Esophagus muscularis mucosa (tissue), 4 donors: ENCODE results near the gene EXOSC5. TPM values are rescaled to one million over a fixed set of nuclear protein-coding genes. Genes with fewer than 3 reads are reported as not detected.

Experiments used
- DNase-seq: peaks from one replicate; pipeline ENCODE4 v3.0.0-alpha.2; 2017; ENCODE audit errors: extremely low spot score
- H3K27ac ChIP-seq, 4 donors: fragments of 200-600 bp; sonication (generic); replicated peaks in 1 of 4; 1 replicate in 3 of 4; 2 replicates in 1 of 4; pipeline ENCODE4 v1.5.1; 2016 to 2019; ENCODE audit warnings: mild to moderate bottlenecking in 1 of 4
- H3K27me3 ChIP-seq, 4 donors: fragments of 200-600 bp; sonication (generic); one replicate each; pipeline versions ENCODE4 v1.5.1 to v1.6.0; 2016 to 2019
- H3K36me3 ChIP-seq, 4 donors: fragments of 200-600 bp; sonication (generic); one replicate each; pipeline ENCODE4 v1.5.1; 2016 to 2019
- H3K4me1 ChIP-seq, 4 donors: fragments of 200-600 bp; sonication (generic); one replicate each; pipeline ENCODE4 v1.5.1; 2016 to 2019
- H3K4me3 ChIP-seq, 4 donors: fragments of 200-600 bp; sonication (generic); 1 replicate in 2 of 4; 2 replicates in 2 of 4; pipeline ENCODE4 v1.5.1; 2016 to 2019; ENCODE audit warnings: mild to moderate bottlenecking in 4 of 4, moderate library complexity in 1 of 4
- H3K9me3 ChIP-seq, 4 donors: fragments of 200-600 bp; sonication (generic); 1 replicate in 3 of 4; 2 replicates in 1 of 4; pipeline ENCODE4 v1.5.1; 2016 to 2019
- CTCF ChIP-seq, 3 experiments: fragments of 200-600 bp in 2 of 3; fragments of 450-650 bp in 1 of 3; sonication (generic) in 2 of 3; IDR thresholded peaks; one replicate each; pipeline ENCODE4 v1.5.1; 2017 to 2019; ENCODE audit warnings: antibody characterized with exemption in 3 of 3, mild to moderate bottlenecking in 2 of 3, moderate library complexity in 1 of 3
- EP300 ChIP-seq: sonication (generic); formaldehyde crosslinking; IDR thresholded peaks from one replicate; pipeline ENCODE4 v1.6.1; 2017; ENCODE audit warnings: antibody characterized with exemption
- POLR2A ChIP-seq: fragments of 450-650 bp; IDR thresholded peaks from one replicate; pipeline ENCODE4 v1.6.1; 2017; ENCODE audit warnings: antibody characterized with exemption, moderate library complexity, mild to moderate bottlenecking, low read depth
- POLR2AphosphoS5 ChIP-seq, 2 donors: sonication (generic); formaldehyde crosslinking; IDR thresholded peaks; one replicate each; pipeline ENCODE4 v1.6.1; 2017; ENCODE audit warnings: antibody characterized with exemption in 2 of 2
- WGBS: methylation state at CpG from one replicate; pipeline ENCODE4 v1.1.5; 2018; 5-methylcytosine and 5-hydroxymethylcytosine counted together
- intact Hi-C: fragments of 100-400 bp; cut with DNase I; formaldehyde crosslinking; loops from one replicate; pipeline ENCODE4 v1.15.1; 2023
- total RNA-seq, 4 donors: library from RNA; depleted of rRNA; stranded (reverse); fragments of >200 nt; gene quantifications; one replicate each; pipeline versions ENCODE4 v1.1.0 to v1.2.1, GENCODE V29; 2016

The EXOSC5 gene
- total RNA-seq, 4 donors from 2014 or later, result 11.2 to 15.2 (median 13.2) TPM

GRCh38 chr19:41422955-41423354 is 25.8 kb upstream of the EXOSC5 start:
- intact Hi-C loops, result no loop called here
- no peak for DNase-seq
- no peak for TF ChIP-seq EP300
- no peak for TF ChIP-seq CTCF (IDR thresholded peaks at IDR 0.05)
- TF ChIP-seq POLR2AphosphoS5 (IDR thresholded peaks at IDR 0.05), result no peak
- TF ChIP-seq POLR2A, result no peak
- Histone ChIP-seq H3K27ac (no peak overlapping the region), H3K4me1 (peaks cover 32 to 44% (median 33%) of the 10 kb centered on the region in 4 donors), H3K36me3 (peaks cover 47 to 84% (median 80%) of the 10 kb centered on the region in 4 donors), H3K27me3 (no peaks in the 10 kb centered on the region), H3K9me3 (no peaks in the 10 kb centered on the region), H3K4me3 (no peak overlapping the region)
- 93% methylated on average over 12 of the region's 12 CpGs for WGBS

DNA sequence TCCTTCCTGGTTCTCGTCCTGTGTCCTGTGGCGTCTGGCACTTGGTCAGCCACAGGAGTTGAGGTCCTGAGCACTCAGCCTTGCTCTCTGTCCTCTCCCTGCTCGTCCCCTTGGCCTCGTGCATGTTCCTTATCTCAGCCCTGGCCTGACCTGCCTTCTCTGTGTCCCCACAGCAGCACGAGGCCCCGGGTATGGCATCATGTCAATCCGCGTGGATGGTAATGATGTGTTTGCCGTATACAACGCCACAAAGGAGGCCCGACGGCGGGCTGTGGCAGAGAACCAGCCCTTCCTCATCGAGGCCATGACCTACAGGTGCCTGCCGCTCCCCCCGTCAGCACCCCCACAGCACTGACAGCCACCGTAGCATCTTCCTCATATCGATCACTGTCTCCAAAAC is 25.3 kb upstream of the EXOSC5 start:
- Histone ChIP-seq H3K27me3 (no peaks in the 10 kb centered on the region), H3K27ac (no peak overlapping the region), H3K9me3 (no peaks in the 10 kb centered on the region), H3K4me3 (no peak overlapping the region), H3K4me1 (peaks cover 27 to 39% (median 29%) of the 10 kb centered on the region in 4 donors), H3K36me3 (peaks cover 51 to 89% (median 85%) of the 10 kb centered on the region in 4 donors)
- no peak for DNase-seq
- intact Hi-C loops, result no loop called here
- TF ChIP-seq POLR2A (no peak), EP300 (no peak), CTCF (IDR thresholded peaks at IDR 0.05) (no peak), POLR2AphosphoS5 (IDR thresholded peaks at IDR 0.05) (no peak)
- 84% methylated on average over 18 of the region's 18 CpGs for WGBS

GRCh38 chr19:41421973-41422372 is 24.8 kb upstream of the EXOSC5 start:
- intact Hi-C loops, result no loop called here
- no peaks in the 10 kb centered on the region for H3K9me3 ChIP-seq
- no peak overlapping the region for H3K27ac ChIP-seq
- no peaks in the 10 kb centered on the region for H3K27me3 ChIP-seq
- no peak overlapping the region for H3K4me3 ChIP-seq
- TF ChIP-seq POLR2A (no peak), POLR2AphosphoS5 (IDR thresholded peaks at IDR 0.05) (no peak), EP300 (no peak), CTCF (IDR thresholded peaks at IDR 0.05) (no peak)
- 96% methylated on average over 11 of the region's 20 CpGs for WGBS
- DNase-seq, result no peak
- peaks cover 22 to 34% (median 26%) of the 10 kb centered on the region in 4 donors for H3K4me1 ChIP-seq
- H3K36me3 ChIP-seq, result peaks cover 54 to 94% (median 90%) of the 10 kb centered on the region in 4 donors

GRCh38 chr19:41421314-41421713 is 24.2 kb upstream of the EXOSC5 start:
- TF ChIP-seq EP300 (no peak), CTCF (IDR thresholded peaks at IDR 0.05) (no peak), POLR2AphosphoS5 (IDR thresholded peaks at IDR 0.05) (no peak), POLR2A (no peak)
- intact Hi-C loops, result no loop called here
- peaks cover 15 to 28% (median 21%) of the 10 kb centered on the region in 4 donors for H3K4me1 ChIP-seq
- WGBS, result 83% methylated on average over 6 of the region's 6 CpGs
- peaks cover 57 to 100% (median 96%) of the 10 kb centered on the region in 4 donors for H3K36me3 ChIP-seq
- H3K4me3 ChIP-seq, result no peak overlapping the region
- peak overlapping the region in 2 of 4 donors; percentile 23 to 44 for H3K27ac ChIP-seq
- DNase-seq, result no peak
- H3K27me3 ChIP-seq, result no peaks in the 10 kb centered on the region
- no peaks in the 10 kb centered on the region for H3K9me3 ChIP-seq
